Measurements from ENCODE around the gene MEPE. TPM values are rescaled to one million over a fixed set of nuclear protein-coding genes. Genes with fewer than 3 reads are reported as not detected.
A peak's percentile ranks its signal among the peaks of the same experiment; 100 is the strongest.

The MEPE gene
- total and polyA plus RNA-seq, 2 of the 8 experiments (the other 6 are each of a cell fraction or from before 2014, with no cell fraction given) = not detected

GRCh38 chr4:87838205-87838604 lies 5.4 kb downstream of the MEPE start:
- Histone ChIP-seq H4K20me1 (replicated peaks in 1 of 2; ENCODE audit: control insufficient read depth in 1 of 2, insufficient read depth in 2 of 2, low read length in 2 of 2) (no peaks in the 10 kb centered on the region), H4K5ac (ENCODE audit: insufficient read length, low read depth, low read length) (no peak overlapping the region), H3K36me3 (ENCODE audit: control insufficient read depth in 2 of 4, insufficient read depth in 4 of 4, low read length in 3 of 4) (no peaks in the 10 kb centered on the region), H3K9me3 (ENCODE audit: insufficient read depth in 2 of 2, low read depth in 1 of 2, low read length in 1 of 2) (no peaks in the 10 kb centered on the region), H3K56ac (replicated peaks; ENCODE audit: insufficient read length, low read depth, low read length) (no peak overlapping the region), H2BK12ac (ENCODE audit: low read depth, low read length) (no peak overlapping the region), H2BK15ac (ENCODE audit: low read length) (no peak overlapping the region), H4K8ac (ENCODE audit: extremely low read depth, insufficient read depth, low read length) (no peak overlapping the region), H3K4me2 (ENCODE audit: insufficient read depth in 1 of 2, low read depth in 2 of 2, low read length in 2 of 2) (no peak overlapping the region), H2BK20ac (ENCODE audit: low read length) (no peak overlapping the region), H2BK120ac (replicated peaks; ENCODE audit: low read depth, low read length) (no peak overlapping the region), H3K14ac (ENCODE audit: insufficient read length) (no peak overlapping the region), H4K91ac (replicated peaks; ENCODE audit: insufficient read length, low read length) (no peak overlapping the region), H3K27ac (ENCODE audit: low read depth, low read length) (no peak overlapping the region), H3K18ac (ENCODE audit: extremely low read depth, low read length) (no peak overlapping the region), H3K27me3 (replicated peaks in 1 of 4; ENCODE audit: control insufficient read depth in 3 of 4, extremely low read depth in 1 of 4, insufficient read depth in 3 of 4, low read length in 3 of 4) (no peaks in the 10 kb centered on the region), H2AFZ (ENCODE audit: low read length) (no peak overlapping the region), H3K4ac (replicated peaks; ENCODE audit: insufficient read length, low read depth, low read length) (no peak overlapping the region), H3K4me3 (ENCODE audit: extremely low read depth in 1 of 4, insufficient read depth in 2 of 4, low read depth in 3 of 4, low read length in 4 of 4) (no peak overlapping the region), H2BK5ac (ENCODE audit: low read depth, low read length) (no peak overlapping the region), H3K79me2 (ENCODE audit: control insufficient read depth in 1 of 2, insufficient read depth in 2 of 2, low read length in 2 of 2) (no peaks in the 10 kb centered on the region), H3K9ac (replicated peaks in 1 of 4; ENCODE audit: extremely low read depth in 1 of 4, low read depth in 3 of 4, low read length in 3 of 4) (no peak overlapping the region), H3K23ac (ENCODE audit: insufficient read length) (no peak overlapping the region), H3K4me1 (replicated peaks in 1 of 4; ENCODE audit: control insufficient read depth in 3 of 4, insufficient read depth in 4 of 4, low read length in 3 of 4) (peaks cover 0 to 10% (median 4%) of the 10 kb centered on the region in 4 experiments; a peak in 5 of 7 replicates), H3K23me2 (ENCODE audit: low read depth, low read length) (no peaks in the 10 kb centered on the region), H3K79me1 (ENCODE audit: low read depth, low read length) (no peaks in the 10 kb centered on the region), H2AK5ac (ENCODE audit: low read depth, low read length) (no peak overlapping the region)
- TF ChIP-seq CTCF (IDR thresholded peaks at IDR 0.05; ENCODE audit: control extremely low read depth in 1 of 3, insufficient read depth in 1 of 3, low read depth in 1 of 3, low read length in 3 of 3) = peak; percentile 50 to 69 (median 56)
- TF ChIP-seq RAD21 (IDR thresholded peaks at IDR 0.05 in 1 of 2, conservative IDR thresholded peaks at IDR 0.05 in 1 of 2; ENCODE audit: low read depth in 2 of 2, low read length in 2 of 2) = peak; percentile 65 to 77
- TF ChIP-seq CREB1 (IDR thresholded peaks at IDR 0.05) = no peak
- ChIA-PET POLR2A (ENCODE audit: partially characterized antibody) (interaction anchor here (1.0 to 1.3 kb wide), 3 partner anchors 11 to 159 kb away, joined by 3 to 11 read pairs (median 5); no protein-coding TSS in a partner anchor), CTCF (ENCODE audit: partially characterized antibody) (interaction anchor here (0.6 to 7.0 kb wide), 63 partner anchors 10 to 525 kb away, joined by 3 to 109 read pairs (median 5); partner anchors contain the start of genes DMP1 and SPARCL1)
- 82% methylated on average over 6 of the region's 6 CpGs; no CpG with 5 or more reads in 1 of the 2 experiments for WGBS, 2 experiments (ENCODE audit: extremely low coverage in 1 of 2, insufficient coverage in 1 of 2, insufficient read length in 1 of 2, insufficient replicate concordance in 2 of 2, low coverage in 1 of 2, low lambda C conversion rate in 2 of 2, missing lambda C conversion rate in 1 of 2)
- FAIRE-seq = no peak
- DNase-seq (ENCODE audit: low read depth in 1 of 2, low spot score in 2 of 2) = no peak
